GM23248 (cell line): ENCODE results near the gene CDKAL1.

Experiments used
- EZH2 ChIP-seq: fragments of 200-600 bp; sonication (generic); IDR thresholded peaks from 2 replicates; pipeline ENCODE4 v1.6.1; 2018; ENCODE audit warnings: antibody characterized with exemption, mild to moderate bottlenecking; ENCODE audit not compliant: insufficient read depth, poor library complexity, severe bottlenecking
- EZH2phosphoT487 ChIP-seq: fragments of 200-600 bp; sonication (generic); IDR thresholded peaks from 2 replicates; pipeline ENCODE4 v1.6.1; 2018; ENCODE audit warnings: antibody characterized with exemption, moderate library complexity, mild to moderate bottlenecking, low read depth; ENCODE audit not compliant: insufficient read depth

DNA sequence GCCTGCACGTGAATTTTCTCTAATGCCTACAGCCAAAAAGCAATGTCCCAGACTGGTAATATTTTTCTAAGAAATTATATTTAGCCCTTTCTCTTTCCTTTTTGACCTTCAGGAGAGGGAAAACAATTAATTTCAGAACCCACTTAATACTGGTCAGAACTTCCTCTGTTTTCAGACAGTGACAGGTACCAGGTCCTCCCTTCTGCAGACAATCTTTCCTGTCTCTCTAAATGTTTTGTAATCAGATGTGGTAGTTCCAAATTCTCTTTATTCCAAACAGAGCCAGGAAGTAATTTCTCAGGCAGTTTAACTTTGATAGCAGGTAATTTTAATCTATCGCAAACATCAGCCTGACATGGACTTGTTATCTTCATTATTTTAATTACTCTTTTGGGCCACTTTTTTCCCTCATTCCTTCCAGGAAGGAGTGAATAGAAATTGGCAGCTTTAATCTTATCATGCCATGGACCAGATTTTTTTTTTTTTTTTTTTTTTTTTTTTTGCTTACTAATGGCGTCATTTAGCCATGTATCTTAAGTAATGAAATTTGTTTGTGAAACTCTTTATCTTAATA, 710.7 kb downstream of the CDKAL1 start:
- no peak for TF ChIP-seq EZH2phosphoT487
- no peak for TF ChIP-seq EZH2
